Measurements from ENCODE around the gene TOX2.

TOX2 gene

GRCh38 chr20:43941476-43942200, 27.0 kb downstream of the TOX2 start:
- no peak for DNase-seq

- no peak for DNase-seq
Observed at GRCh38 chr20:43942201-43942590, 27.5 kb downstream of the TOX2 start.

GRCh38 chr20:43942667-43943285, 28.1 kb downstream of the TOX2 start:
- no peak for DNase-seq

- no peak for DNase-seq
Observed at GRCh38 chr20:43943725-43944124, 29.1 kb downstream of the TOX2 start.

- DNase-seq, result no peak
Observed at GRCh38 chr20:43944653-43945235, 30.1 kb downstream of the TOX2 start.

- DNase-seq, result no peak
Observed at GRCh38 chr20:43945391-43946205, 30.9 kb downstream of the TOX2 start.

GRCh38 chr20:43946206-43946491, 31.5 kb downstream of the TOX2 start:
- no peak for DNase-seq

- DNase-seq, result no peak
Observed at GRCh38 chr20:43946659-43947315, 32.1 kb downstream of the TOX2 start.

GRCh38 chr20:43947316-43947710, 32.7 kb downstream of the TOX2 start:
- no peak for DNase-seq

- DNase-seq, result no peak
Observed at GRCh38 chr20:43948455-43948854, 33.8 kb downstream of the TOX2 start.

GRCh38 chr20:43949248-43949647, 34.6 kb downstream of the TOX2 start:
- DNase-seq, result no peak

GRCh38 chr20:43949741-43950618, 35.3 kb downstream of the TOX2 start:
- DNase-seq, result no peak

- DNase-seq, result no peak
Observed at GRCh38 chr20:43953919-43954592, 39.4 kb downstream of the TOX2 start.

GRCh38 chr20:43954704-43955061, 40.0 kb downstream of the TOX2 start:
- DNase-seq, result no peak

- DNase-seq, result no peak
Observed at GRCh38 chr20:43955062-43955749, 40.6 kb downstream of the TOX2 start.

GRCh38 chr20:43955750-43956191, 41.1 kb downstream of the TOX2 start:
- no peak for DNase-seq

- no peak for DNase-seq
Observed at GRCh38 chr20:43957392-43957791, 42.7 kb downstream of the TOX2 start.

- DNase-seq, result no peak
Observed at GRCh38 chr20:43958626-43959025, 44.0 kb downstream of the TOX2 start.

- DNase-seq, result no peak
Observed at GRCh38 chr20:43959079-43959919, 44.6 kb downstream of the TOX2 start.

GRCh38 chr20:43959920-43960227, 45.2 kb downstream of the TOX2 start:
- DNase-seq, result no peak

Measured in NCI-H524 (cell line).